IPS-NIHi11 (cell line): ENCODE measurements around the gene GAMT.

Experiments used
- DNase-seq: peaks from one replicate; pipeline ENCODE4 v3.0.0; 2012; ENCODE audit warnings: mixed read lengths, low spot score

The GAMT gene

GRCh38 chr19:1384085-1384462 is 17.3 kb downstream of the GAMT start:
- no peak for DNase-seq

- peak; percentile 84 for DNase-seq
Measured at GRCh38 chr19:1383312-1384084, 17.8 kb downstream of the GAMT start, which contains the start of gene NDUFS7. Gene NDUFS7 (plus strand): TSS chr19:1383907. CDS start chr19:1383927, 20 bp downstream.

- no peak for DNase-seq
Measured at GRCh38 chr19:1383017-1383311, 18.4 kb downstream of the GAMT start.

- no peak for DNase-seq
Measured at GRCh38 chr19:1382250-1382649, 19.1 kb downstream of the GAMT start.

GRCh38 chr19:1379961-1380489 is 21.3 kb downstream of the GAMT start:
- DNase-seq, result no peak

- DNase-seq, result no peak
Measured at GRCh38 chr19:1379126-1379905, 22.0 kb downstream of the GAMT start.

GRCh38 chr19:1377965-1378785 is 23.2 kb downstream of the GAMT start:
- DNase-seq, result no peak

- DNase-seq, result no peak
Measured at GRCh38 chr19:1377176-1377964, 24.0 kb downstream of the GAMT start.

GRCh38 chr19:1376415-1376805 is 24.9 kb downstream of the GAMT start:
- DNase-seq, result no peak

GRCh38 chr19:1374250-1374577 is 27.1 kb downstream of the GAMT start:
- DNase-seq, result no peak

GRCh38 chr19:1373534-1374249 is 27.6 kb downstream of the GAMT start:
- no peak for DNase-seq

GRCh38 chr19:1373042-1373533 is 28.3 kb downstream of the GAMT start:
- no peak for DNase-seq

- no peak for DNase-seq
Measured at GRCh38 chr19:1370579-1371361, 30.6 kb downstream of the GAMT start.

GRCh38 chr19:1369214-1369805 is 32.0 kb downstream of the GAMT start:
- no peak for DNase-seq

- DNase-seq, result no peak
Measured at GRCh38 chr19:1366899-1367870, 34.2 kb downstream of the GAMT start.

- no peak for DNase-seq
Measured at GRCh38 chr19:1366296-1366695, 35.0 kb downstream of the GAMT start.

- no peak for DNase-seq
Measured at GRCh38 chr19:1365319-1366269, 35.7 kb downstream of the GAMT start.
